ENCODE results near the gene GSG1L. TPM values are rescaled to one million over a fixed set of nuclear protein-coding genes. Genes with fewer than 3 reads are reported as not detected.

The GSG1L gene
- total and polyA plus RNA-seq, 4 experiments from 2014 or later, result 0.27 TPM; not detected in 3

- Histone ChIP-seq H3K36me3 (ENCODE audit: insufficient read depth, low read length) (no peaks in the 10 kb centered on the region), H3K4me1 (ENCODE audit: insufficient read depth, low read length) (no peaks in the 10 kb centered on the region), H3K9me3 (ENCODE audit: control insufficient read depth in 1 of 2, low read length in 2 of 2) (no peaks in the 10 kb centered on the region), H3K27ac (ENCODE audit: low read depth, low read length) (no peak overlapping the region), H3K4me3 (ENCODE audit: low read length in 2 of 2) (no peak overlapping the region), H3K27me3 (ENCODE audit: insufficient read depth, low read length) (no peaks in the 10 kb centered on the region)
- CTCF ChIA-PET (ENCODE audit: partially characterized antibody), result no interaction called here
- H3K36me3 Mint-ChIP-seq, result no peaks in the 10 kb centered on the region
- DNase-seq, result no peak
- POLR2A ChIA-PET (ENCODE audit: partially characterized antibody), result no interaction called here
- intact Hi-C loops (cut with micrococcal nuclease), result no loop called here
- peaks cover 0 to 4% (median 0%) of the 10 kb centered on the region in 8 donors for H3K9me3 Mint-ChIP-seq
- no peak overlapping the region for H3K4me3 Mint-ChIP-seq
- H3K4me1 Mint-ChIP-seq, result peaks cover 0 to 4% (median 0%) of the 10 kb centered on the region in 4 donors
- peak overlapping the region in 1 of 7 donors; percentile 32 for H3K27ac Mint-ChIP-seq
- peaks cover 9 to 19% of the 10 kb centered on the region in 2 donors for H3K27me3 Mint-ChIP-seq
These were observed 243.5 kb downstream of the GSG1L start for GRCh38 chr16:27819881-27820610.

- no peaks in the 10 kb centered on the region for H3K9me3 ChIP-seq (ENCODE audit: control insufficient read depth in 1 of 2, low read length in 2 of 2)
- H3K27me3 ChIP-seq (ENCODE audit: insufficient read depth, low read length), result no peaks in the 10 kb centered on the region
- ChIA-PET POLR2A (ENCODE audit: partially characterized antibody) (no interaction called here), CTCF (ENCODE audit: partially characterized antibody) (no interaction called here)
- no peaks in the 10 kb centered on the region for H3K36me3 ChIP-seq (ENCODE audit: insufficient read depth, low read length)
- no peak overlapping the region for H3K4me3 ChIP-seq (ENCODE audit: low read length in 2 of 2)
- Mint-ChIP-seq H3K27ac (no peak overlapping the region), H3K4me3 (no peak overlapping the region), H3K36me3 (no peaks in the 10 kb centered on the region), H3K9me3 (peaks cover 0 to 4% (median 0%) of the 10 kb centered on the region in 8 donors), H3K4me1 (peaks cover 0 to 4% (median 0%) of the 10 kb centered on the region in 4 donors), H3K27me3 (peaks cover 9 to 19% of the 10 kb centered on the region in 2 donors)
- H3K27ac ChIP-seq (ENCODE audit: low read depth, low read length), result no peak overlapping the region
- no peaks in the 10 kb centered on the region for H3K4me1 ChIP-seq (ENCODE audit: insufficient read depth, low read length)
- intact Hi-C loops (cut with micrococcal nuclease), result no loop called here
- no peak for DNase-seq
These were observed 244.2 kb downstream of the GSG1L start for GRCh38 chr16:27819356-27819755.

DNA sequence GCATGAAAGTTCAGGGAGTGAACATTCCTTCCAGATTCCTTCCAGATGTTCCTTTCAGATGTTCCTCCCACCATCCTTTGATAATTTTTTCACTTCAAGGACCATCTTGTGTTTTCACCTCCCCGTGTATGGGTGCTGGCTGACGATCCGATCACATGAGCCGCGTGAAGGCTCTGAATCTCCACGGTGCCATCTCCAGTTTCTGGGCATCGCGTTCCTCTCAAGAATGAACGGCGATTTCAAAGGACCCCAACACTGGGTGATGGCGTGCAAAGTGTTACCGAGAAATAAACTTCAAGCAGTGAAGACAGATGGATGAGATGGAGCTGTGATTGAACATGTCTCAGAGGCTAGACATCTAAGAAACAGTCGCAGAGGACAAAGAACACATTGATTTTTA lies 245.3 kb downstream of the GSG1L start:
- no peaks in the 10 kb centered on the region for H3K27me3 ChIP-seq (ENCODE audit: insufficient read depth, low read length)
- Mint-ChIP-seq H3K4me1 (peaks cover 0 to 4% (median 0%) of the 10 kb centered on the region in 4 donors), H3K4me3 (no peak overlapping the region), H3K36me3 (peaks cover 0 to 2% of the 10 kb centered on the region in 2 donors), H3K27ac (peak overlapping the region in 1 of 7 donors; percentile 45), H3K27me3 (peaks cover 9 to 19% of the 10 kb centered on the region in 2 donors), H3K9me3 (peaks cover 0 to 4% (median 0%) of the 10 kb centered on the region in 8 donors)
- no peak overlapping the region for H3K4me3 ChIP-seq (ENCODE audit: low read length in 2 of 2)
- no peak overlapping the region for H3K27ac ChIP-seq (ENCODE audit: low read depth, low read length)
- no peaks in the 10 kb centered on the region for H3K9me3 ChIP-seq (ENCODE audit: control insufficient read depth in 1 of 2, low read length in 2 of 2)
- no peaks in the 10 kb centered on the region for H3K36me3 ChIP-seq (ENCODE audit: insufficient read depth, low read length)
- POLR2A ChIA-PET (ENCODE audit: partially characterized antibody), result no interaction called here
- intact Hi-C loops (cut with micrococcal nuclease), result no loop called here
- no peak for DNase-seq
- CTCF ChIA-PET (ENCODE audit: partially characterized antibody), result no interaction called here
- H3K4me1 ChIP-seq (ENCODE audit: insufficient read depth, low read length), result no peaks in the 10 kb centered on the region

DNA sequence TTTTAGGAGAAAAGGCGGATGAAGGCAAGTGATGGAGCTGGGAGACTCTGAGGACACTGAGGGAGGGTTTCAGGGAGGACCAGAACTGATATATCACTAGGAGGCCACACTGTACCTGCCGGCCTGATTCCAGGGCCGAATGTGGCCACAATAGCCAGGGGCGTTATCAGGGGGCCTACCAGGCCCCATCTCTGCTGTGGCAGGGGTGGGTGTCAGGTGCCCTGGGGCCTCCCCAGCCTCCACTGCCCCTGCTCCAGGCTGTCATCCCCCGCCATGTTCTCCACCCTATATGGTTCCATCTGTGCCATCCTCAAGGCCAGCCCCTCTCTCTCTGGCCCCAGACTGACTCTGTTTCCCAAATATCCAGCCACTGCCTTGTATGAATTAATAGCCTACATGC lies 246.5 kb downstream of the GSG1L start:
- peaks cover 9 to 16% of the 10 kb centered on the region in 2 donors for H3K27me3 Mint-ChIP-seq
- no peaks in the 10 kb centered on the region for H3K4me1 ChIP-seq (ENCODE audit: insufficient read depth, low read length)
- H3K9me3 Mint-ChIP-seq, result peaks cover 0 to 4% (median 0%) of the 10 kb centered on the region in 8 donors
- no peaks in the 10 kb centered on the region for H3K27me3 ChIP-seq (ENCODE audit: insufficient read depth, low read length)
- intact Hi-C loops (cut with micrococcal nuclease), result no loop called here
- H3K36me3 Mint-ChIP-seq, result peaks cover 0 to 2% of the 10 kb centered on the region in 2 donors
- ChIA-PET POLR2A (ENCODE audit: partially characterized antibody) (no interaction called here), CTCF (ENCODE audit: partially characterized antibody) (no interaction called here)
- DNase-seq, result no peak
- H3K9me3 ChIP-seq (ENCODE audit: control insufficient read depth in 1 of 2, low read length in 2 of 2), result no peaks in the 10 kb centered on the region
- H3K27ac ChIP-seq (ENCODE audit: low read depth, low read length), result no peak overlapping the region
- peaks cover 0 to 4% (median 0%) of the 10 kb centered on the region in 4 donors for H3K4me1 Mint-ChIP-seq
- no peaks in the 10 kb centered on the region for H3K36me3 ChIP-seq (ENCODE audit: insufficient read depth, low read length)
- H3K4me3 ChIP-seq (ENCODE audit: low read length in 2 of 2), result no peak overlapping the region
- no peak overlapping the region for H3K27ac Mint-ChIP-seq
- no peak overlapping the region for H3K4me3 Mint-ChIP-seq

DNA sequence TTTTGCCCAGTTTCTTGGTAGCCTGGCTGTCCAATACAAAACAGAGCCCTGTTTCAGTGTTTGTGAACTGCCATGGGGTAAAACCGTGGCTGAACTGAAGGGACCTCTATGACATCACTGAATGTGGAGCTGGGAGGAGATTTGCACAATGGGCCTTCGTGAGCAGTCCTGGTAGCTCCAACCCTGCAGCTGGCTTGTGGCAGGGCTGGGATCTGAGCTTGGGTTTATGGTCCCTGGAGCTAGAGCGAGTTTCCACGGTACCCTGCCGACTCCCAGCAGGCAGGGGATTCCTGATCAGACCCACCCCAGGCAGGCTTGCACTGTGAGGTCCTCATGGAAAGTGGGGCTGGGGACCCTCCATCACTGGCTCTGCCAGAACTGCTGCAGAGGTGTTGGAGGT lies 247.0 kb downstream of the GSG1L start:
- Histone ChIP-seq H3K4me1 (ENCODE audit: insufficient read depth, low read length) (no peaks in the 10 kb centered on the region), H3K9me3 (ENCODE audit: control insufficient read depth in 1 of 2, low read length in 2 of 2) (no peaks in the 10 kb centered on the region), H3K36me3 (ENCODE audit: insufficient read depth, low read length) (no peaks in the 10 kb centered on the region), H3K27ac (ENCODE audit: low read depth, low read length) (no peak overlapping the region), H3K4me3 (ENCODE audit: low read length in 2 of 2) (no peak overlapping the region), H3K27me3 (ENCODE audit: insufficient read depth, low read length) (no peaks in the 10 kb centered on the region)
- Mint-ChIP-seq H3K4me3 (no peak overlapping the region), H3K27ac (no peak overlapping the region), H3K4me1 (peaks cover 0 to 4% (median 0%) of the 10 kb centered on the region in 4 donors), H3K27me3 (peaks cover 9 to 16% of the 10 kb centered on the region in 2 donors), H3K36me3 (peaks cover 0 to 2% of the 10 kb centered on the region in 2 donors), H3K9me3 (peaks cover 0 to 4% (median 0%) of the 10 kb centered on the region in 8 donors)
- no peak for DNase-seq
- intact Hi-C loops (cut with micrococcal nuclease), result no loop called here
- ChIA-PET POLR2A (ENCODE audit: partially characterized antibody) (no interaction called here), CTCF (ENCODE audit: partially characterized antibody) (no interaction called here)

DNA sequence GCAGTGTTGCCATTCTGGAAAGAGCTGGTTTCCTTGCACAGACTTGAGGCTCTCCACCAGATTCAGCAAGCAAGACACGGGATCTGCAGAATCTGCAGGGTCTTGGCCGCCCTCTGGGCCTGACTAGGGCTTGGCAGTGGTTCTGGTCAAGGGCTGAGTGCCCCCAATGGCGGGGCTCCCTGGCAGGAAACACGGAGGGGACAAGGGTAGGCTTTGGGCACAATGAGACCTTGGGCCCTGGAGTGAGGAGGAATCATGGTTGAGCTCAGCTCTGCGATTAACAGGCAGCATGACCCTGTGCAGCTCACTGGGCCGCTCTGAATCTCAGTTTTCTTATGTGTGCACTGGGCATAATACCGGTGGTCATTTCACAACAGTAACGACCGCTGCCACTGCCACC lies 249.9 kb downstream of the GSG1L start:
- Histone ChIP-seq H3K4me1 (ENCODE audit: insufficient read depth, low read length) (no peaks in the 10 kb centered on the region), H3K36me3 (ENCODE audit: insufficient read depth, low read length) (no peaks in the 10 kb centered on the region), H3K27me3 (ENCODE audit: insufficient read depth, low read length) (no peaks in the 10 kb centered on the region), H3K4me3 (ENCODE audit: low read length in 2 of 2) (no peak overlapping the region), H3K27ac (ENCODE audit: low read depth, low read length) (no peak overlapping the region), H3K9me3 (ENCODE audit: control insufficient read depth in 1 of 2, low read length in 2 of 2) (no peaks in the 10 kb centered on the region)
- H3K36me3 Mint-ChIP-seq, result peaks cover 0 to 2% of the 10 kb centered on the region in 2 donors
- POLR2A ChIA-PET (ENCODE audit: partially characterized antibody), result no interaction called here
- peaks cover 0 to 2% (median 0%) of the 10 kb centered on the region in 8 donors for H3K9me3 Mint-ChIP-seq
- no peaks in the 10 kb centered on the region for H3K4me1 Mint-ChIP-seq
- H3K4me3 Mint-ChIP-seq, result no peak overlapping the region
- DNase-seq, result no peak
- peaks cover 8 to 12% of the 10 kb centered on the region in 2 donors for H3K27me3 Mint-ChIP-seq
- intact Hi-C loops (cut with micrococcal nuclease), result no loop called here
- CTCF ChIA-PET (ENCODE audit: partially characterized antibody), result no interaction called here
- no peak overlapping the region for H3K27ac Mint-ChIP-seq

DNA sequence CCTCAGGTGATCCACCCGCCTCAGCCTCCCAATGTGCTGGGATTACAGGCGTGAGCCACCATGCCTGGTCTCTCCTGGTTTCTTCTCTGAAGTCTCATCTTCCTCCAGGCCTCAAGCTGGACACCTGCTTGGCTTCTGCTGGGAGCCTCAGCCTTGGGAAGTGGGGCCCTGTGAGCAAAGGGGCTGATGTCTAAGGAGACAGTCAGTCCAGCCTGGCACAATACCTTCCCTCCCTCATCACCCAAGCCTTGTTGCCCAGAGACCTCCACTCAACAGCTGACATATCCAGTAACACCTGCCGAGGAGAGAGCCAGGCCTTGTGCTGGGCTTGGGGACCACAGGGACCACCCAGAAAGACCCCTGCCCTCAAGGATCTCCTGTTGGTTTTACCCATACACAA lies 251.6 kb downstream of the GSG1L start:
- H3K27ac ChIP-seq (ENCODE audit: low read depth, low read length), result no peak overlapping the region
- POLR2A ChIA-PET (ENCODE audit: partially characterized antibody), result no interaction called here
- no peaks in the 10 kb centered on the region for H3K27me3 ChIP-seq (ENCODE audit: insufficient read depth, low read length)
- no peaks in the 10 kb centered on the region for H3K36me3 ChIP-seq (ENCODE audit: insufficient read depth, low read length)
- Mint-ChIP-seq H3K9me3 (peaks cover 0 to 2% (median 0%) of the 10 kb centered on the region in 8 donors), H3K27ac (no peak overlapping the region), H3K4me1 (no peaks in the 10 kb centered on the region), H3K4me3 (no peak overlapping the region), H3K36me3 (peaks cover 0 to 2% of the 10 kb centered on the region in 2 donors), H3K27me3 (peaks cover 4 to 8% of the 10 kb centered on the region in 2 donors)
- H3K9me3 ChIP-seq (ENCODE audit: control insufficient read depth in 1 of 2, low read length in 2 of 2), result no peaks in the 10 kb centered on the region
- DNase-seq, result no peak
- H3K4me1 ChIP-seq (ENCODE audit: insufficient read depth, low read length), result no peaks in the 10 kb centered on the region
- CTCF ChIA-PET (ENCODE audit: partially characterized antibody), result no interaction called here
- no peak overlapping the region for H3K4me3 ChIP-seq (ENCODE audit: low read length in 2 of 2)
- intact Hi-C loops (cut with micrococcal nuclease), result no loop called here
